Breast epithelium (tissue), 4 donors: ENCODE results near the gene C1QB. TPM values are rescaled to one million over a fixed set of nuclear protein-coding genes. Genes with fewer than 3 reads are reported as not detected.

Source experiments
- DNase-seq, 2 donors: peaks; one replicate each; pipeline ENCODE4 v3.0.0-alpha.2; 2019; ENCODE audit warnings: low spot score in 2 of 2
- H3K27ac ChIP-seq, 2 donors: fragments of 200-600 bp; sonication (generic) in 1 of 2; one replicate each; pipeline ENCODE4 v1.5.1; 2016 to 2019; ENCODE audit warnings: mild to moderate bottlenecking in 1 of 2
- H3K27me3 ChIP-seq, 2 donors: fragments of 200-600 bp; sonication (generic) in 1 of 2; one replicate each; pipeline versions ENCODE4 v1.5.1 to v1.6.0; 2017 to 2019; ENCODE audit warnings: control low read depth in 1 of 2, mild to moderate bottlenecking in 1 of 2
- H3K36me3 ChIP-seq: fragments of 200-600 bp; one replicate; pipeline ENCODE4 v1.5.1; 2019
- H3K4me1 ChIP-seq, 2 donors: fragments of 200-600 bp; sonication (generic); one replicate each; pipeline ENCODE4 v1.5.1; 2016 to 2019; ENCODE audit warnings: control low read depth in 1 of 2
- H3K4me3 ChIP-seq, 3 donors: fragments of 200-600 bp; sonication (generic); 1 replicate in 2 of 3; 2 replicates in 1 of 3; pipeline ENCODE4 v1.5.1; 2016 to 2019; ENCODE audit warnings: mild to moderate bottlenecking in 3 of 3, moderate library complexity in 2 of 3
- H3K9me3 ChIP-seq, 2 donors: fragments of 200-600 bp; sonication (generic) in 1 of 2; one replicate each; pipeline ENCODE4 v1.5.1; 2016 to 2019; ENCODE audit warnings: control low read depth in 1 of 2
- CTCF ChIP-seq, 3 donors: fragments of 450-650 bp; IDR thresholded peaks; one replicate each; pipeline ENCODE4 v1.5.1; 2016 to 2017; ENCODE audit warnings: antibody characterized with exemption in 3 of 3, mild to moderate bottlenecking in 3 of 3, moderate library complexity in 3 of 3
- POLR2A ChIP-seq: fragments of 450-650 bp; IDR thresholded peaks from one replicate; pipeline ENCODE4 v1.6.1; 2016; ENCODE audit warnings: antibody characterized with exemption, mild to moderate bottlenecking, moderate library complexity
- POLR2AphosphoS5 ChIP-seq, 3 donors: sonication (generic); formaldehyde crosslinking; IDR thresholded peaks; one replicate each; pipeline ENCODE4 v1.6.1; 2017; ENCODE audit warnings: antibody characterized with exemption in 3 of 3
- intact Hi-C: fragments of 100-400 bp; cut with DNase I; formaldehyde crosslinking; loops from one replicate; pipeline ENCODE4 v1.15.1; 2023; ENCODE audit warnings: low total_unique reads
- total RNA-seq, 3 donors: library from RNA; depleted of rRNA; stranded (reverse); fragments of >200 nt; gene quantifications; one replicate each; pipeline ENCODE4 v1.1.0, GENCODE V29; 2016

C1QB gene
- total RNA-seq, 3 donors from 2014 or later = 172 to 706 (median 330) TPM

- Histone ChIP-seq H3K36me3 (no peaks in the 10 kb centered on the region), H3K4me1 (no peaks in the 10 kb centered on the region), H3K4me3 (no peak overlapping the region), H3K27ac (no peak overlapping the region), H3K27me3 (peaks cover 0 to 80% of the 10 kb centered on the region in 2 donors), H3K9me3 (no peaks in the 10 kb centered on the region)
- intact Hi-C loops = no loop called here
- TF ChIP-seq POLR2AphosphoS5 (IDR thresholded peaks at IDR 0.05) (no peak), CTCF (IDR thresholded peaks at IDR 0.05) (no peak), POLR2A (no peak)
- no peak for DNase-seq
Measured at GRCh38 chr1:22611530-22611947, 41.5 kb upstream of the C1QB start.

GRCh38 chr1:22612671-22613571 is 40.1 kb upstream of the C1QB start:
- no peak overlapping the region for H3K4me3 ChIP-seq
- no peaks in the 10 kb centered on the region for H3K9me3 ChIP-seq
- no peaks in the 10 kb centered on the region for H3K36me3 ChIP-seq
- intact Hi-C loops = no loop called here
- H3K27ac ChIP-seq = no peak overlapping the region
- peaks cover 0 to 89% of the 10 kb centered on the region in 2 donors for H3K27me3 ChIP-seq
- no peak for DNase-seq
- TF ChIP-seq POLR2AphosphoS5 (IDR thresholded peaks at IDR 0.05) (no peak), POLR2A (no peak), CTCF (IDR thresholded peaks at IDR 0.05) (no peak)
- no peaks in the 10 kb centered on the region for H3K4me1 ChIP-seq

- peaks cover 0 to 89% of the 10 kb centered on the region in 2 donors for H3K27me3 ChIP-seq
- no peak overlapping the region for H3K27ac ChIP-seq
- intact Hi-C loops = no loop called here
- DNase-seq = no peak
- H3K4me1 ChIP-seq = no peaks in the 10 kb centered on the region
- no peak overlapping the region for H3K4me3 ChIP-seq
- no peaks in the 10 kb centered on the region for H3K9me3 ChIP-seq
- no peaks in the 10 kb centered on the region for H3K36me3 ChIP-seq
- TF ChIP-seq POLR2A (no peak), CTCF (IDR thresholded peaks at IDR 0.05) (no peak), POLR2AphosphoS5 (IDR thresholded peaks at IDR 0.05) (no peak)
Measured at GRCh38 chr1:22613572-22613918, 39.5 kb upstream of the C1QB start.

- TF ChIP-seq CTCF (IDR thresholded peaks at IDR 0.05) (no peak), POLR2AphosphoS5 (IDR thresholded peaks at IDR 0.05) (no peak), POLR2A (no peak)
- H3K36me3 ChIP-seq = no peaks in the 10 kb centered on the region
- H3K27ac ChIP-seq = no peak overlapping the region
- H3K4me1 ChIP-seq = no peaks in the 10 kb centered on the region
- H3K4me3 ChIP-seq = no peak overlapping the region
- no peaks in the 10 kb centered on the region for H3K9me3 ChIP-seq
- no peak for DNase-seq
- H3K27me3 ChIP-seq = peaks cover 0 to 89% of the 10 kb centered on the region in 2 donors
- intact Hi-C loops = no loop called here
Measured at GRCh38 chr1:22613951-22614350, 39.1 kb upstream of the C1QB start.

- H3K4me3 ChIP-seq = no peak overlapping the region
- no peak overlapping the region for H3K27ac ChIP-seq
- peaks cover 0 to 90% of the 10 kb centered on the region in 2 donors for H3K27me3 ChIP-seq
- DNase-seq = no peak
- TF ChIP-seq POLR2A (no peak), POLR2AphosphoS5 (IDR thresholded peaks at IDR 0.05) (no peak)
- H3K9me3 ChIP-seq = no peaks in the 10 kb centered on the region
- H3K4me1 ChIP-seq = no peaks in the 10 kb centered on the region
- no peaks in the 10 kb centered on the region for H3K36me3 ChIP-seq
- intact Hi-C loops = no loop called here
Measured at GRCh38 chr1:22615886-22616285, 37.1 kb upstream of the C1QB start.
